H1 (cell line): ENCODE data around the gene BIN2. TPM values are rescaled to one million over a fixed set of nuclear protein-coding genes. Genes with fewer than 3 reads are reported as not detected.

ENCODE experiments used
- CREB1 ChIP-seq: IDR thresholded peaks from 2 replicates; pipeline ENCODE4 v1.6.1; 2012; ENCODE audit warnings: inconsistent platforms
- SAP30 ChIP-seq: fragments of 300-600 bp; sonication (generic); IDR thresholded peaks from 2 replicates; pipeline ENCODE4 v1.7.1; 2012; ENCODE audit warnings: low read length, moderate library complexity, mild to moderate bottlenecking, inconsistent platforms; ENCODE audit not compliant: insufficient read depth, insufficient replicate concordance
- polyA plus RNA-seq, 7 experiments: library from polyadenylated mRNA; depleted of rRNA in 3 of 7; stranded (reverse) in 5 of 7; unstranded in 2 of 7; fragments of >200 nt in 5 of 7; fragments of 200-250 nt in 2 of 7; gene quantifications; 1 replicate in 5 of 7; 2 replicates in 1 of 7; 4 replicates in 1 of 7; pipeline versions ENCODE4 v1.2.1 to v1.2.3, GENCODE V29; 2011 to 2013; ENCODE audit warnings: missing spikeins in 2 of 7, mixed read lengths in 2 of 7
- total RNA-seq: library from RNA; stranded (reverse); fragmentation: NEBNext Ultra II Directional; extraction: Animal tissue kit (Norgen Biotek cat#: 25700); gene quantifications from 2 replicates; pipeline ENCODE4 v1.2.1, GENCODE V29; 2021
- TF ChIP-seq, protein P1 (sequence below): IDR thresholded peaks from 2 replicates; pipeline ENCODE4 v1.6.1; 2012; ENCODE audit warnings: low read length, inconsistent platforms

BIN2 gene
- total and polyA plus RNA-seq, 2 of the 8 experiments (the other 6 are each of a cell fraction or from before 2014, with no cell fraction given), result not detected

DNA sequence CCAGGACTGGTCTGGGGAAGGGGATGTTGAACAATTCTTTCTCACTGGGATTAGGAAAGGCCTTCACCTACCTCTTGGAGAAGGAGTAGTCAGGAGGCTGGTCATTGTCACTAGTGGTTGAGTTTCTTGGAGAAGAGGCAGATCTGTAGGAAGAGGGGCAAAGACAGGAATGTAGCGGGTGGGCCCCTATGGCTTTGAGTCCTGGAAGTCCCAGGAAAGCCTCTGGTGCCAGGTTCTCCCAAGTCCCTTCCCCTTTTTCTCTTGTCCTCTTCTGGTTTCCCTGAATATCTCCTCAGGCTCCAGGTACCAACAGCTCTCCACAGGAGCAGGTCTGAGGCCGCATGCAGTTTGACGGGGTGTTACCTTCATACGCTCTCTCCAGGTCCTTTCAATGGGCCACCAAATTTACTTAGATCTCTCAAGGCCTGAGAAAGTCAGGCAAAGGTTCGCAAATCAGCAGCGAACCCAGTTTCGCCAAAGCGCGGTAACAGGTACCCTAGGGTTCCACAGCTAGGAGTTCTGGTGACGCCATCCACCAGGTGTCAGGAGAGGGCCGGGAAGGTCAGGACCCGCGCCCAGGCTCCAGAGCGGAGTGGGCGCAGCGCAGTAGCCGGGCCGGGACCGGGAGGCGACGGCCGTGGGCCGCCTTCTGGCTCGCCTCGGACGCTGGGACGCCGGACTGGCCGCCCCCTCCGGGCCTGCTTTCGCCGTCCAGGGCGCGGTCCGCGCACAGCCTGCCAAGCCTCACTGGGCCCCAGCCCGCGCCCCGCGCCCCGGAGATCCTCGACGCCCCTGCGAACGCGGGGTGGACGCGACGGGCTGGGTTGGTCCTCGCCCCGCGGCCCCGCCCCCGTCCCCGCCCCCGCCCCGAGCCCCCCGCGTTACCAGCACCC, 54.6 kb downstream of the BIN2 start (continued):
- TF ChIP-seq SAP30, result no peak
- peak; percentile 44; the same call in 1 of the 2 replicates for TF ChIP-seq CREB1
- TF ChIP-seq, protein P1, sequence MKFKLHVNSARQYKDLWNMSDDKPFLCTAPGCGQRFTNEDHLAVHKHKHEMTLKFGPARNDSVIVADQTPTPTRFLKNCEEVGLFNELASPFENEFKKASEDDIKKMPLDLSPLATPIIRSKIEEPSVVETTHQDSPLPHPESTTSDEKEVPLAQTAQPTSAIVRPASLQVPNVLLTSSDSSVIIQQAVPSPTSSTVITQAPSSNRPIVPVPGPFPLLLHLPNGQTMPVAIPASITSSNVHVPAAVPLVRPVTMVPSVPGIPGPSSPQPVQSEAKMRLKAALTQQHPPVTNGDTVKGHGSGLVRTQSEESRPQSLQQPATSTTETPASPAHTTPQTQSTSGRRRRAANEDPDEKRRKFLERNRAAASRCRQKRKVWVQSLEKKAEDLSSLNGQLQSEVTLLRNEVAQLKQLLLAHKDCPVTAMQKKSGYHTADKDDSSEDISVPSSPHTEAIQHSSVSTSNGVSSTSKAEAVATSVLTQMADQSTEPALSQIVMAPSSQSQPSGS, result 0 out of 2 replicates have a peak, but pooled peaks have one; percentile 35
